NCI-H2107 treated with DMSO at 0.1 percent for 48 hours (cell line): ENCODE results near the gene SRL.
"Not testable (repeated sequence)": the region's sequence is repeated elsewhere in the genome, so short reads cannot be mapped to it uniquely, and the experiment has no call there.

Source experiments
- DNase-seq: peaks from one replicate; lab custom pipeline; 2025; ENCODE audit not compliant: unreplicated experiment; lab: John Stamatoyannopoulos, UW

The SRL gene

DNA sequence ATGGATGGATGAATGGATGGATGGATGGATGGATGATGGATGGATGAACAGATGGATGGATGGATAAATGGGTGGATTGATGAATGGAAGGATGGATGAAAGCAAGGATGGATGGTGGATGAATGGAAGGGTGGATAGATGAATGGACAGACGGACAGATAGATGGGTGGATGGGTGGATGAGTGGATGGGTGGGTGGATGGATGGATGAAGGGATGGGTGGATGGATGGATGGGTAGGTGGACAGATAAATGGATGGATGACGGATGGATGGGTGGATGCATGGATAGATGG lies 14.9 kb downstream of the SRL start:
- DNase-seq, result no peak

DNA sequence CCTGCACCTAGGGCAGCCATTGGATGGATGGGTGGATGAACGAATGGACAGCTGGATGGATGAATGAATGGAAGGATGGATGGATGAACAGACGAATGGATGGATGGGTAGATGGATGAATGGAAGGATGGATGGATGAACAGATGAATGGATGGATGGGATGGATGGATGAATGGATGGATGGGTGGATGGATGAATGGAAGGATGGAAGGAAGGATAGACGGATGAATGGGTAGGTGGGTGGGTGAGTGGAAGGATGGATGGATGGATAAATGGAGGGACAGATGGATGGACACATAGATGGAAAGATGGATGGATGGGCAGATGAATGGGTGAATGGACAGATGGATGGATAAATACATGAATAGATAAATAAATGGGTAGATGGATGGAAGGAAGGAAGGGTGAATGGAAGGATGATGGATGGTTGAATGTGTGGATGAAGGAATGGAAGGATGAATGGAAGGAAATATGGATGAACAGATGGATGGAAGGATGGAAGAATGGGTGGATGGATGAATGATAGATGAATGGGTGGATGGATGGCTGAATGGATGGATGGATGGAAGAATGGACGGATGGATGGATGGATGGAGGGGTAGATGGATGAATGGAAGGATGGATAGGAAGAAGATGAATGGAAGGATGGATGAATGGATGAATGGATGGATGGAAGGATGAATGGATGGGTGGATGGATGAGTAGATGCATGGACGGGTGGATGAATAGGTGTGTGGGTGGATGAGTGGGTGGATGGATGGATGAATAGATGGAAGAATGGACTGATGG lies 15.4 kb downstream of the SRL start:
- DNase-seq, result no peak

DNA sequence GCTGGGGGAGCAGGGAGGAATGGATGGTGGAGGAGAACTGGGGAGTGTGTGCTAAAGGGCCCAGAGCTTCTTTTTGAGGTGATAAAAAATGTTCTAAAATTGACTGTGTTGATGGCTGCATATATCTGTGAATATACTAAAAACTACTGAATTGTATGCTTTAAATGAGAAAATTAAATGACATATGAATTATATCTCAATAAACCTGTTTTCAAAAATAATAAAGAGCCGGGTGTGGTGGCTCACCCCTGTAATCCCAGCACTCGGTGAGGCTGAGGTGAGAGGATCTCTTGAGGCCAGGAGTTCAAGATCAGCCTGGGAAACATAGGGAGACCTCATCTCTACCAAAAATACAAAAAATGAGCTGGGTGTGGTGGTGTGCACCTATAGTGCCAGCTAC lies 16.8 kb downstream of the SRL start:
- no peak for DNase-seq

DNA sequence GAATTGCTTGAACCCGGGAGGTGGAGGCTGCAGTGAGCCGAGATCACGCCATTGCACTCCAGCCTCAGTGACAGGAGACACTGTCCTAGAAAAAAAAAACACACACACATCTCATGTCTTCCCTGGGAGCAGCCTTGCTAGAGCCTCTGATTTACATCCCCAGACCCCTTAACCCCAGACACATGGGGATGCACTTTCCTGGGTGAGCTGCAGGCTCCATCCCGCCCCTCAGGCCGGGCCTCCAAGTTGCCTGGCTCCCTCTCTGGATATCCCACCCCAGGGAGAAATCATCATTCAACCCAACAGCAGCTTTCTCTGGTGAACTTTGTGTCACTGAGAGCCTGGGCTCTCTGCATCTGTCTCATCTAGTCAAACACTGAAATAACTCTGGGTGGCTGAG lies 21.5 kb downstream of the SRL start:
- DNase-seq, result no peak

DNA sequence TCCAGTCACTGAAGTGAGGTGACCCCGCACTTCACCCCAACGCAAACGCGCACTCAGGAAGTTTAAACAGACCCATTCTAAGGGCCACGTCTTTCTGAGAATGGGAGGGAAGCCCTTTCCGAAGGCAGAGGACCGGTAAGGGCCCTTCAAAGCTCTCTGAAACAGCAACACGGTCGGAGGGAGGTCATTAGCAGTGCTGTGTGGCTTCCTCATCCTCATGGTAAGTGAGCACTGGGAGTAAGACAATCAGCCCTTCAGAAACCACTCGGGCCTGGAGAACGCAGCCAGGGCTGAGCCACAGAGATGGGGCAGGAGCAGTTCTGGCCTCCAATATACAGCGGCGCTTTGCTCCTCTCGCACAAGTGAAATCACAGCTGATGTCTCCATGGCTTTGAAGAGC lies 23.7 kb downstream of the SRL start:
- DNase-seq, result peak; percentile 38

DNA sequence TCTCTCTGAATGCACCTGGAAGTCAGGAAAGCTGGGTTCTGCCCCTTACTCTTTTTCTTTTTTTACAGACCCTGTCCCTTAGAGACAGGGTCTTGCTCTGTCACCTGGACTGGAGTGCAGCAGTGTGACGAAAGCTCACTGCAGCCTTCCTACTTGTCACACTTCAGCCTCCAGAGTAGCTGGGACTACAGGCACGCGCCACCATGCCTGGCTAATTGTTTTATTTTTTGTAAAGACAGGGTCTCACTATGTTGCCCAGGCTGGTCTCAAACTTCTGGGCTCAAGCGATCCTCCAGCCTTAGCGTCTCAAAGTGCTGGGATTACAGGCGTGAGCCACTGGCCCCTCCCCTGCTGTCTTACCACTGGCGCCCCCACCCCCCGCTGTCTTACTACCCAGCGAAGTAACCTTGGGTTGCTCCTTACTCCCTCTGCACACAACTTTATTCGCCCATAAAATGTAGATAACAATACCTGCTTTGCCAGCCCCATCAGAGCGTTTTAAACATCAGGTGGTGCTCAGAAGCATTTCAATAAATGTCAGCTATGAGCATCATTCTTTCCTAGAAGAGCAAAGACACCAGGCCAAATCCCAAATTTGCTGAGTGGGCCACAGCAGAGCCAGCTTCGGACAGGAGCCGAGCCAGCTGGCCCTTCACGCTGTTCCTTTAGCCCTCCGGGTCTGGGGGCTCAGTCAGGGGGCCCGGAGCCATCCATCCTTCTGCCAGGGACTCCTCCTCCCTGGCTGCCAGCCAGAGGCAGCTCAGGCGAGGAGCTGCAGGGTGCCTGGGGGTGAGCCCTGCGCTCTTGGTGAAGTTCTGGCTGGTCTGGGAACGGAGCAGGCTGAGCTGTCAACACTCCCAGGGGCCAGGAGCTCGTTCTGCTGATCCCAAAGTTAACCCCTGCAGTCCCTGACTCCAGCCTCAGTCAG lies 24.4 kb downstream of the SRL start:
- no peak for DNase-seq

DNA sequence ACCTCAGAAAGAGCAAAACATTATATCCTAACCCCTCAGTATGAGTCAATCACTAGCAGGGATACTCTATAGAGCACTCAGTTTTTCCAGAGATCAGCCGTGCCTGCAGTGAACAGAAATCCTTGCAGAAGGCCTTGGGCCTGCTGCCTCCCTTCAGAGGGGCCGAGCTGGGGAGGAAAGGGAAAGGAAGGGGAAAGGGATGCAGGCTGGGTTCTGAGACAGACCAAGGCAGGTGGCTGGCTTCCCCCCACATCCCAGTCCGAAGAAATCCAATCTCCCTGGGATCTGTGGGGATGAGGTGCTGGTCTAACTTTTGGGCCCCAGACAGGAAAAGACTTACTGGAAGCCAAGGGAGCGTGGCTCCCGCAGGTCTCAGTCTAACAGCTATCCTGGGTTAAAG lies 25.3 kb downstream of the SRL start:
- DNase-seq, result no peak

DNA sequence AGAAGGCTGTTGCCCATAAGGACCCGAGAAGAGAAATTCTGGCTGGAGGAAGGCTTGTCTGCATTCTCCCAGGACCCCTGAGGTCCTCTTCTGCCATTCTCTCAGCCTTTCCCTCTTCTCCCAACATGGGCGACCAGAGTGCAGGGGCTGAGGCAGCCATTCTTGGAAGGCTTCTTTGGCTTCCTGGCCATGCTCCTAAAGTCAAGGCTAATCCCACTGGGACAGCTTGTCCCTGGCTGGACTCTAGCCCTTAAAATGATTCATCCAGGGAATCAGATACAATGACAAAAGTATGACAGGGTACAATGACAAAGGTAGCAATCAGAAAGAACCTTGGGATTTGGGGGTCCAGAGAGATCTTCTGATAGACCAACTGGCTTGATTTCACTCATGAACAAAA lies 26.8 kb downstream of the SRL start:
- DNase-seq, result no peak

DNA sequence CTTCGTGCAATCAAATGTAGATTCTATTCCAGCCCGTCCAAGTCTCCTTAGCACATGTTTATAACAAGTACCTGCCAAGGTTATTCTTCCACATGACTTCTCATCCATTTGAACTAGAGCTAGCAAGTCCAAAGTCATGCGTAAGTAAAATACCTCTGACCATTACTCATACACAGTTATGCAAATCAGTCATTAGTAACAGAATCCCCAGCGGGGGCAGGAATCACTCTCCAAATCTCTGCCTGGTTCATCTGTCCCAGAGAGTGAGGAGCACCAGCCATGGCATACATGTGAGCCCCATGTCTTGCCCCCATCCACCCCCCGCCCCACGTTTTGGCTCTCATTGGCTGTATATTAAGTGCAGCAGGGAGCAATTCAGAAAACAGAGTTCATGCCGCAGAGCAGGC lies 27.7 kb downstream of the SRL start:
- no peak for DNase-seq

DNA sequence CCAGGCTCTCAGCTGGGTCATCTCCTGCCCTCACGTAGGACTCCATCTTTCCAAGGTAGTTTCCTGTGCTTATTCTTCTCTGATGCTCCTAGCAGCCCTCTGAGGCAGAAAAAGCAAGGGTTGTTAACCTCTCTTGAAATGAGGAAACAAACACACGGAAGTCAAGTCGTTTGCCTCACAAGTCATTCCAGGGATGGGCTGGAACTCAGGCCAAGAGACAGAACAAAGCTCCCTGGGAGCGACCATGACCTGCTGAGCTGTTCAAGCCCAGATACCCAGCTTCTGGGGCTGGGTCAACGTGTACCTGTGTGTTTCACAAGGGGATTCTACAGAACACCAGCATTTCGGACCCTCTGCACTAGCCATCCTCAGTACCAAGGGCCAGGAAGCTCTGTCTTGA lies 28.1 kb downstream of the SRL start:
- DNase-seq, result no peak

DNA sequence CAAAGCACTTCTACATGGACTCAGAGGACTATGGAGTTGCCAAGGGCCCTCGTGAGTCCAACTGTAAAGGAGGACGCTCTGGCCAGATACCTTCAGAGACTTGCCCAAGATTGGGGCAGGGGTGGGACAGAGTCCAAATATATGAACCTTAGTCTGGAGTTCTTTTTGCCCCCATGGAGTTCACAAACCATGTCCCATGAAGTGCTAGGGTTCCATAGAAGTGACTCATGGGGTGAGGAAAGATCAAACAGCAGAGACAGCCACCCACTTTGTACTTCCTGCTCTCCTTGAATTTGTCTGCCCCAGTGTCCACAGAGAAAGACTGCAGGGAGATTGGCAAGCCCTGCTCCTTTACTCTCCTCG lies 29.0 kb downstream of the SRL start:
- no peak for DNase-seq

DNA sequence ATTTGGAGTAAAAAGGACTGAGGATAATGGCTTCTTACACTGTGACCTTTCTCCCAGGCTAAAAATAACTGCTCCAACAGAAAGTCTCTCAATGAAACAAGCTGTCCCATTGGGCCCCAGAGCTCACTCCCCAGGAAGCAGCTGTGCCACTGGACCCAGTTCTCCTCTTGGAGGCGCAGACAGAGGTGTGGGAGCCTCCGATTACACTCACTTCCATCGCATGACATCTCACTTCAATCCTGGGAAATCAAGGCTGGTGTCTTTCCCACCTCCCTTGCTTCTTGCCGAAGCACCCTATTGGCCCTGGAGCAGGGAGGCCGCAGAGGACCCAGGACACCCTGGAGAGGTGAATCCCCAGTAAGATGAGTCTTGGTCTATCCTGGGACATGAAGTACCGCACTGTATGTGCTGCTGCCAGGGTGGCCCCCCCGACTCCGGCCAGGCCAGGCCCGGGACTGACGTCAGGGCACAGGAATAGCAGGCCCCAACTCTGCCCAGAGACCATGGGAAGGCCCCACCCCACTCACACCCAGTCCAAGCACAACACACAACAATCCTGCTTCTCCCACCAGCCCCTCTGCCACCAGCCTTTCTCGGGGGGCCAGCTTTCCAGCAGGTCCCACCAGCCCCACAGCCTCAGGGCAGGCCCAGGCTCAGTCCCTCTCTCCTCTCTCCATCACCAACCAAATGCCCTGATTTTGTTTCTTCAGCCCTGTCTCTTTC lies 29.5 kb downstream of the SRL start:
- no peak for DNase-seq

DNA sequence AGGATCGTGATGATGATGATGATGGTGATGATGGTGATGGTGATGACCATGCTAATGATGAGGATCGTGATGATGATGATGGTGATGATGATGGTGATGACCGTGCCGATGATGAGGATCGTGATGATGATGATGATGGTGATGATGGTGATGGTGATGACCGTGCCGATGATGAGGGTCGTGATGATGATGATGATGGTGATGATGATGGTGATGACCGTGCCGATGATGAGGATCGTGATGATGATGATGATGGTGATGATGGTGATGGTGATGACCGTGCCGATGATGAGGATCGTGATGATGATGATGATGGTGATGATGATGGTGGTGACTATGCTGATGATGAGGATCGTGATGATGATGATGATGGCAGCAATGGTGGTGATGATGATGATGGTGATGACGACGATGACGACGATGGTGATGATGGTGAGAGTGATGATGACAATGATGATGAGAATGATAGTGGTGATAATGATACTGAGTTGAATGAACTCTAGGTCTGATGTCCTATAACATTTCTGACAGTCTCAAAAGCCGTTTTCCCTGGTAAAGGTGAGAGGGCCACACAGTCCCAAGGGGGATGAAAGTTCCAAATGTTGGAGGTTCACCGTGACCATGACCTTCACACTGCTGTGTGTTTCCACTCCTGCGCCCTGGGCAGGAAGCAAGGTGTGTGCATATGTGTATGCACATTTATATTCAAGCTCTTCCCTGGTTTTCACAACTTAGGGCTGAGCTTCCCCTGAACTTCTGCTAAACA lies 30.3 kb downstream of the SRL start:
- DNase-seq, result not testable (repeated sequence)

DNA sequence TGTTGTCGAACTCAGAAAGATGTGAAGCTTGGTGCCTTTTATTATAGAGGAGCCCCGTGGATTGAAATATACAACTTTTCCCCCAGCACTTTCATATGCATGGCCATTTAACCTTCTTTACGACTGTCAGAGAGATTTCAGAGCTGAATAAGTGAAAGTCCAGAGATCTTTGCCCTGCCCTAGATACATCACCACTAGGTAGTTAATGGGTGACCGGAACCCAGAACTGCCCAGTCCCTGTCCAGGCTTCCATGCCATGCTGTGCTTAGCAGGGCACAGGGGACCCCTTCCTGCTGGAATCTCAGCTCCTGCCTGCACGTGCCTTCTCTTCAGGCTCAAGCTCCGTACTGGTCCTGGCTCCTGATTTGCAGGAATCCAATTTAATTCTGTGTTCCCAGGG lies 32.2 kb downstream of the SRL start:
- DNase-seq, result no peak

DNA sequence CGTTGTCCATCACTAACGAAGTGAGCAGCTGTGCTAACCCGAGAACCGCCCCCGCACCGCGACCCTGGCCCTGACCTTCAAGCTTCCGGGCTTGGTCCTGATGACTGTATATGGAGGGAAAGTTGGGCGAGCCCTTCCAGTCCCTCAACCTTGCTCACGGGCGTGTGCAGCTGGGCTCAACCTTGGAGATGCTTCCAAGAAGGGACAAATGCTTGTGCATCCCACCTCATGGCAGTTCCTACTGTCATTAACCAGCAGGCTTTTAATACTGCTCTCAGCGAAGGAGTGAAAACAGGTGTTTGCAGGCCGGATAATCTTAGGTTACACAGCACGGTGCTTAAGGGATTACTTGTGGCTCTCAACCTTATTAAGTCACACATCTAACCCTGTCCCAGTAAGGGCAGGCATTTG lies 33.5 kb downstream of the SRL start:
- DNase-seq, result no peak

DNA sequence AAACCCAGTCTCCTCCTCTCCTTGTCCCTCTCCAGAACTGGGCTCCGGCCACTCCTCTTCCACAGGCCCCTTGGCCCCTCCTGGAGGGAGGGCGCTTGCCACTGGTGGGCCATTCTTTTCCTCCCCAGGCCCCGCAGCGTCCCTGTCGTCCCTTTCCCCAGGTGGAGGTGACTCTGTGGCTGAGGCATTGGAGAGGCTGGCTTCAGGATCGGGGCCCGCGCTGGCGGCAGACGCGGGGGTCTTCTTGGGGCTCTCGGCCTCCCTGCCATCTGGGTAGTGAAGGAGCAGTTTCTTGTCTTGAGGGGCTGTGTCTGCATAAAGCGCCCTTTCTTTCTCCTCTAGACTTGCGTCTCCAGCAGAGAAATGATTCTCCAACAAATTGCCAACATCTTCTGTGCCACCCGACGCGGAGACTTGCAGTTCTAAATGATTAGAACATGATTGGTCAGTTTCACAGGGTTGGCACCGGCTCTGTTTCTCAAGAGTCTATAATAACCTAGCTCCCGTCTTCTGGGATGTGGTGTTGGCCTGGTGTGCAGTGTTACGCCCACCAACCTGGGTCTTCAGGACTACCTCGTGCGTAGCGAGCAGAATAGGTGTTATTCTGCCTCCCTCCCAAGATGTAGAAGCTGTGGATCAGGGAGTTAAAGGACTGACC lies 34.1 kb downstream of the SRL start:
- DNase-seq, result no peak

DNA sequence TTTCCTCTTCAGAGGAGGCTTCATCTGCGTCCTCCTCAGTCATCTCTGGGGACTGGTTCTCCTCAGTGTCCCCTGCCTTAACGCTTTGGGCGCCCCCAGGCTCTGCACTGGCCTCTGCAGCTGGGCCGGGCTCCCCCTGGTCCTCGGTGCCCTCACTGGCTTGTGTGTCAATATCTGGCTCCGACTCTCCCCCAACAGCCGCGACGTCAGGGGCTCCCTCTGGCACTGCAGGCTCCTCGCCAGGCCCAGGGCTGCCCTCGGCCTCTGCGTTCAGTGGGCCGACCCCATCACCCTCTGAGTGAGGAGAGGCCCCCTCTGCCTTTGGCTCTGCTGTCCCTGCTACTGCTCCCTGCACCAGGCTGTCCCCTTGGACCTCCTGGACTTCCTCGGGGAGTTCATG lies 34.7 kb downstream of the SRL start:
- no peak for DNase-seq

DNA sequence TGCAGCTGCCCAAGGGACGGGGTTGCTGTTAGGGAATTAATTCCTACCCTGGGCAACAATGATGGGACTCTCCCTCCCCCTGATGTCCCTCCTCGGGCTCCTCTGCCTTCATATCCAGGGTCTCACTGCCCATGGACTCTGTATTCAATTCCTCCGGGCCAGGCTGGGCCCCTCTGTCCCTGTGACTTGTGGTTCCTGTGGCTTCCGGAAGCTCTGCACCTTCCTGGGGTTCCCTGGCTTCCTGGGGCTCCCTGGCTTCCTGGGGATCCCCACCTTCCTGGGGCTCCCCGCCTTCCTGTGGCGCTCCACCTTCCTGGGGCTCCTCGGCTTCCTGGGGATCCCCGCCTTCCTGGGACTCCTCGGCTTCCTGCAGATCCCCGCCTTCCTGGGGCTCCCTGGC lies 35.2 kb downstream of the SRL start:
- DNase-seq, result no peak

DNA sequence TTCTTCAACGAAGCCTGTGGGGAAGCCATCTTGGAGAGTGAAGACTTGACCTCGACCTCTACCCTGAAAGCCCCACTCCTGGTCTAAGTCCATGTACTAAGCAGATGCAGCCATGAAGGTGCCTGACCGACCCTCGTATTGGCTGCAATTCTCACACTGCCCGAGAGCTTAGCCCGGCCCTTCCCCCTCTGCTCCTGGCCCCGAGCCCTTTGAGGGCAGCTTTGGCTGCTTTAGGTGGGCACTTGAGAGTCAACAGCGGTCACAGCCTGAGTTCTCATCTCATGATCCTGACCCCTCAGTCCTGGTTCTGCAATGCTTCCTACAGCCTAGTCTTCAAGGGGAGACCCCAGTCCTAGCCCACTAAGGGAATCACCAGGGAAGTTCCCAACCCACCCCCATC lies 35.9 kb downstream of the SRL start:
- no peak for DNase-seq

DNA sequence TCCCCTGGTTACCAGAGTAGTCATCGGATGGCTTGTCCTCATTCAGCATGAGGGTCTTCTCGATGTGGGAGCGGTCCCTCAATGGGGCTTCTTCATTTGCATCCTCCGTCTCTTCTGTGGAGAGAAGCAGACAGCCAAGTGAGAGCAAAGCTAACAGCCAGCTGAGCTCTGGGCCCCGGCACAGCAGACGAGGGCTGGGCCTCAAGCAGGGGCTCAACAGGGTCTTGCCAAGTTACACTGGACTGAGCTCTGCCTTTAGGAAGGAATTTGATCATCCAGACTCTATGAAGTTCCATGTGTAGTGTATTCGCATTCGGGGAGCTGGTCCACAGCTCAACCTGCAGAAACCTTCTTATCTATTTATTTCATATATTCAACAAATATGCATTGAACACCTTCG lies 37.4 kb downstream of the SRL start:
- no peak for DNase-seq

DNA sequence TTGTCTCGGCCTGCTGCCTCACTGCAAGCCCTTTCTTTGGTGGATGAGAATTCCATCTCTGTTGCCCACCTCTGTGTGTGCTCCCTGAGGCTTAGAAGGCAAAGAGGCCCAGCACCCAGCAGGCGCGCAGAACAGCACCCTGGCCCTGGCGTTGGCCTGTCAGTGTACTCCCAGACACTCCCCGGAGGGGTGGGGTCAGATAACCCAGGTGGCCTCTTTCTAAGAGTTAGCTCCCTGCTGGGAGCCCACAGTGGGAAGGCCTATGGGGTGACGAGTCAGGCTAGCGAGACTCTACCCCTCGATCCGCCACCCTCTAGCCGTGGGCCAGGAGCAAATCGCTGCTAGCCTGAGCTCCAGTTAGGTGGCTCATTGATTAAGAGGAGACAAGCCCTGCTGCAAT lies 38.1 kb downstream of the SRL start:
- DNase-seq, result peak; percentile 27
